ENCODE data around the gene BPIFA3.

The BPIFA3 gene

DNA sequence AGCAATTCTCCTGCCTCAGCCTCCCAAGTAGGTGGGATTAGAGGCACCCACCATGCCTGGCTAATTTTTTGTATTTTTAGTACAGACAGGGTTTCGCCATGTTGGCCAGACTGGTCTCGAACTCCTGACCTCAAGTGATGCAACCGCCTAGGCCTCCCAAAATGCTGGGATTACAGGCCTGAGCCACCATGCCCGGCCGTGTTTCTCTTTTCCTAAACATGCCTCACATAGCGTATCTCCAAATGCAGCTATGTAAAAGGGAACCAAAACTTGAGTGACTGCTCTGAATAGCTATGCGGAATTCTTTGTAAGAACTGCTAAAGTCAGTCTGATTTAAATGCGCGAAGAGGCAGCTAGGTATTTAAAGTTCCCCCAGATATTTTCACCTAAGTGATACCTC lies 28.7 kb upstream of the BPIFA3 start:
- Histone ChIP-seq H3K9ac (ENCODE audit: low read depth, low read length, poor library complexity, severe bottlenecking) (no peak overlapping the region), H3K4me2 (ENCODE audit: low read depth, low read length, poor library complexity, severe bottlenecking) (no peak overlapping the region), H3K4me1 (ENCODE audit: insufficient read depth, low read length, poor library complexity, severe bottlenecking) (no peaks in the 10 kb centered on the region), H3K9me2 (replicated peaks; ENCODE audit: low read depth, low read length) (no peaks in the 10 kb centered on the region), H3K4me3 (ENCODE audit: low read length, poor library complexity, severe bottlenecking) (no peak overlapping the region), H3F3A (ENCODE audit: low read depth) (no peaks in the 10 kb centered on the region), H4K20me1 (ENCODE audit: insufficient read depth, low read length, poor library complexity, severe bottlenecking) (no peaks in the 10 kb centered on the region), H3K36me3 (ENCODE audit: insufficient read depth, low read length) (no peaks in the 10 kb centered on the region), H3K9me3 (ENCODE audit: insufficient read depth, low read depth, low read length) (no peaks in the 10 kb centered on the region), H2AFZ (ENCODE audit: low read length) (no peak overlapping the region), H3K27me3 (ENCODE audit: insufficient read depth, low read length, poor library complexity, severe bottlenecking) (no peaks in the 10 kb centered on the region), H3K79me2 (ENCODE audit: insufficient read depth, low read length) (no peaks in the 10 kb centered on the region)
- no peak for TF ChIP-seq EZH2phosphoT487 (IDR thresholded peaks at IDR 0.05; ENCODE audit: borderline replicate concordance)
- TF ChIP-seq, protein P1, sequence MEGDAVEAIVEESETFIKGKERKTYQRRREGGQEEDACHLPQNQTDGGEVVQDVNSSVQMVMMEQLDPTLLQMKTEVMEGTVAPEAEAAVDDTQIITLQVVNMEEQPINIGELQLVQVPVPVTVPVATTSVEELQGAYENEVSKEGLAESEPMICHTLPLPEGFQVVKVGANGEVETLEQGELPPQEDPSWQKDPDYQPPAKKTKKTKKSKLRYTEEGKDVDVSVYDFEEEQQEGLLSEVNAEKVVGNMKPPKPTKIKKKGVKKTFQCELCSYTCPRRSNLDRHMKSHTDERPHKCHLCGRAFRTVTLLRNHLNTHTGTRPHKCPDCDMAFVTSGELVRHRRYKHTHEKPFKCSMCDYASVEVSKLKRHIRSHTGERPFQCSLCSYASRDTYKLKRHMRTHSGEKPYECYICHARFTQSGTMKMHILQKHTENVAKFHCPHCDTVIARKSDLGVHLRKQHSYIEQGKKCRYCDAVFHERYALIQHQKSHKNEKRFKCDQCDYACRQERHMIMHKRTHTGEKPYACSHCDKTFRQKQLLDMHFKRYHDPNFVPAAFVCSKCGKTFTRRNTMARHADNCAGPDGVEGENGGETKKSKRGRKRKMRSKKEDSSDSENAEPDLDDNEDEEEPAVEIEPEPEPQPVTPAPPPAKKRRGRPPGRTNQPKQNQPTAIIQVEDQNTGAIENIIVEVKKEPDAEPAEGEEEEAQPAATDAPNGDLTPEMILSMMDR (conservative IDR thresholded peaks at IDR 0.05; ENCODE audit: low read length), result no peak

DNA sequence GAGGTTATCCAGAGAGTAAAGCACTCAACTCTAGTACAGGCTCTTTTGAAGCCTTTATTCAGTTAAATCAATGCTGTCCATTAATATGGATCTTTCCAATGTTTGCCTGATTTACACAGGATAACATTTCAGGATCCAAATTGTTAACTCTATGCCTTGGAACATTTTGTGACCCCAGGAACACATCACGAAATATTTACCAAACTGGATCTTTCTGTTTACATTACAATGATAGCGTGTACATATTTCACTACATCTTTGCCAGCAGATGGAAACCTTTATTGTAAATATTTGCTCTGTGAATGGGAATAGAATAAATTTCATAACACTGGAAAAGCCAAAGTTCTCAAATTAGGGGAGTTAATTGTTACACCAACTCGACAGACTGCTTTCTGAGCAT lies 25.7 kb upstream of the BPIFA3 start:
- no peaks in the 10 kb centered on the region for H3K4me1 ChIP-seq (ENCODE audit: insufficient read depth, low read length, poor library complexity, severe bottlenecking)
- no peaks in the 10 kb centered on the region for H3K27me3 ChIP-seq (ENCODE audit: insufficient read depth, low read length, poor library complexity, severe bottlenecking)
- no peak overlapping the region for H3K4me3 ChIP-seq (ENCODE audit: low read length, poor library complexity, severe bottlenecking)
- no peaks in the 10 kb centered on the region for H3K79me2 ChIP-seq (ENCODE audit: insufficient read depth, low read length)
- no peaks in the 10 kb centered on the region for H4K20me1 ChIP-seq (ENCODE audit: insufficient read depth, low read length, poor library complexity, severe bottlenecking)
- H3F3A ChIP-seq (ENCODE audit: low read depth), result no peaks in the 10 kb centered on the region
- no peaks in the 10 kb centered on the region for H3K9me2 ChIP-seq (replicated peaks; ENCODE audit: low read depth, low read length)
- H3K36me3 ChIP-seq (ENCODE audit: insufficient read depth, low read length), result no peaks in the 10 kb centered on the region
- TF ChIP-seq EZH2phosphoT487 (IDR thresholded peaks at IDR 0.05; ENCODE audit: borderline replicate concordance), result no peak
- TF ChIP-seq, protein P1 (conservative IDR thresholded peaks at IDR 0.05; ENCODE audit: low read length), result no peak
- no peak overlapping the region for H3K9ac ChIP-seq (ENCODE audit: low read depth, low read length, poor library complexity, severe bottlenecking)
- H2AFZ ChIP-seq (ENCODE audit: low read length), result no peak overlapping the region
- no peaks in the 10 kb centered on the region for H3K9me3 ChIP-seq (ENCODE audit: insufficient read depth, low read depth, low read length)
- H3K4me2 ChIP-seq (ENCODE audit: low read depth, low read length, poor library complexity, severe bottlenecking), result no peak overlapping the region

DNA sequence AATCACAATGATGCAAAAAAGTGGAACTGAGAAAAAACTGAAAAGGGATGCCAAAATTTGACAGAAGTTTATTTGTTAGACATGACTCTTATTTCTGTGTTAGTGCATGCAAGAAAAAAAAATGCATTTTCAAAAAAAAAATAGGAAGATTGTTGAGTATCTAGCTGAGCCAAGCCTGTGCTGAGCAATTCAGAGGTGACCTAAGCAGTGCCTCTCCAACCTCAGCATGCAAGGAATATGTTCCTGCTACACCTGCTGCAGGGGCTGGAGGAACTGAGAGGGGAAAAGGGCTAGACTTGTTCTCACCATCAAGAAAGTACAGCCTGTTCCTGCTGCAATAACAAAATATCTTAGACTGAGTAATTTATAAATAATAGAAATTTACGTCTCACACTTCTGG lies 25.2 kb upstream of the BPIFA3 start:
- TF ChIP-seq EZH2phosphoT487 (IDR thresholded peaks at IDR 0.05; ENCODE audit: borderline replicate concordance), result no peak
- TF ChIP-seq, protein P1 (conservative IDR thresholded peaks at IDR 0.05; ENCODE audit: low read length), result no peak
- Histone ChIP-seq H3K9me3 (ENCODE audit: insufficient read depth, low read depth, low read length) (no peaks in the 10 kb centered on the region), H3K9ac (ENCODE audit: low read depth, low read length, poor library complexity, severe bottlenecking) (no peak overlapping the region), H2AFZ (ENCODE audit: low read length) (no peak overlapping the region), H3K79me2 (ENCODE audit: insufficient read depth, low read length) (no peaks in the 10 kb centered on the region), H3K36me3 (ENCODE audit: insufficient read depth, low read length) (no peaks in the 10 kb centered on the region), H3K9me2 (replicated peaks; ENCODE audit: low read depth, low read length) (no peaks in the 10 kb centered on the region), H3K4me1 (ENCODE audit: insufficient read depth, low read length, poor library complexity, severe bottlenecking) (no peaks in the 10 kb centered on the region), H3K4me3 (ENCODE audit: low read length, poor library complexity, severe bottlenecking) (no peak overlapping the region), H3K4me2 (ENCODE audit: low read depth, low read length, poor library complexity, severe bottlenecking) (no peak overlapping the region), H3K27me3 (ENCODE audit: insufficient read depth, low read length, poor library complexity, severe bottlenecking) (no peaks in the 10 kb centered on the region), H4K20me1 (ENCODE audit: insufficient read depth, low read length, poor library complexity, severe bottlenecking) (no peaks in the 10 kb centered on the region), H3F3A (ENCODE audit: low read depth) (no peaks in the 10 kb centered on the region)

All from Loucy (cell line).